ENCODE data around the gene RNF212. TPM values are rescaled to one million over a fixed set of nuclear protein-coding genes. Genes with fewer than 3 reads are reported as not detected.

Gene RNF212
- total and polyA plus RNA-seq, 2 experiments from 2014 or later: 17.0 to 20.6 TPM

DNA sequence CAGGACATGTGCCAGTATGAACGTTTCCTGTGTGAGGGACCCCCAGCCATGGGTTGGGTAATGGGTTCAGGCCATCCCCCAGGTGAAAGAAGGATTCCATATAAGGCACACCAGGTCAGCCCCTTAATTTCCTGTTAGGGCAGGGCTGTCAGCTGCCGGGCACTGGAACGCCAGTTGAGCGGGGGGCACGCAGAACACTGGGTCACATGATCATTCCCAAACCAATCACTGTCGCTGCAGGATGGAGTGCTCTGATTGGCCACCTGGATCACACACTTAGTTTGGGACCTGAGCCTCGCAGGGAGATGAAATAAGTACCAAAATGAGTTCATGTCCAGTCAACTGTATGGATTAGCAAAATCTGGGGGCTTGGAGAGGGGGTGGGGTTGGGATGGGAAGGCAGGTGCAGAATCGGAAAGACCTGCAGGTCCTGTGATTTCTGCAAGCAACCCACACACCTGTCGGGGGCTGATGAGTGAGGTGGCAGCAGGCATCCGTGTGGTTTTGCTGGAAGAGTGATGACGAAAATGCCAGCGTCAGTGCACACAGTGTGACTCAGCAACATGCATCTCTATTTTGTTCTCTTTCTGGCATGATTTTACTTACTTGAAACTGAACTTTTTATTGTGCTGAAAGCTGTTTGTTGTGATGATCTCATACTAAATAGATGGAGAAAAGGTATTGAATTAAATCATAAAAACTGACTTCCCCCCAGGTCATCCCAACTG lies 32.2 kb downstream of the RNF212 start:
- peak; percentile 64 for ATAC-seq
- TF ChIP-seq EZH2 (IDR thresholded peaks at IDR 0.05; ENCODE audit: low read depth, unreplicated experiment) (no peak), NANOG (IDR thresholded peaks at IDR 0.05; ENCODE audit: borderline replicate concordance) (no peak), CREB1 (CRISPR knock-in tag; IDR thresholded peaks at IDR 0.05; ENCODE audit: low read depth) (no peak), REST (IDR thresholded peaks at IDR 0.05; ENCODE audit: unreplicated experiment) (no peak), CTCF (conservative IDR thresholded peaks at IDR 0.05; ENCODE audit: low read depth in 2 of 2) (no peak), ZNF114 (CRISPR knock-in tag; IDR thresholded peaks at IDR 0.05) (no peak), ZNF331 (CRISPR knock-in tag; IDR thresholded peaks at IDR 0.05; ENCODE audit: low read depth) (no peak), EZH2phosphoT487 (IDR thresholded peaks at IDR 0.05; ENCODE audit: unreplicated experiment) (no peak), STAT1 (IDR thresholded peaks at IDR 0.05; ENCODE audit: unreplicated experiment) (no peak), ZNF462 (CRISPR knock-in tag; IDR thresholded peaks at IDR 0.05) (no peak)
- TF ChIP-seq, protein P1, sequence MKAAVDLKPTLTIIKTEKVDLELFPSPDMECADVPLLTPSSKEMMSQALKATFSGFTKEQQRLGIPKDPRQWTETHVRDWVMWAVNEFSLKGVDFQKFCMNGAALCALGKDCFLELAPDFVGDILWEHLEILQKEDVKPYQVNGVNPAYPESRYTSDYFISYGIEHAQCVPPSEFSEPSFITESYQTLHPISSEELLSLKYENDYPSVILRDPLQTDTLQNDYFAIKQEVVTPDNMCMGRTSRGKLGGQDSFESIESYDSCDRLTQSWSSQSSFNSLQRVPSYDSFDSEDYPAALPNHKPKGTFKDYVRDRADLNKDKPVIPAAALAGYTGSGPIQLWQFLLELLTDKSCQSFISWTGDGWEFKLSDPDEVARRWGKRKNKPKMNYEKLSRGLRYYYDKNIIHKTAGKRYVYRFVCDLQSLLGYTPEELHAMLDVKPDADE (IDR thresholded peaks at IDR 0.05): no peak
- Mint-ChIP-seq H3K36me3 (ENCODE audit: low read depth) (no peaks in the 10 kb centered on the region), H3K27ac (no peak overlapping the region), H3K4me3 (no peak overlapping the region), H3K9me3 (peaks cover 2% of the 10 kb centered on the region; the same call in 1 of the 3 replicates), H3K27me3 (ENCODE audit: insufficient read depth, low read depth, poor library complexity) (peaks cover 3% of the 10 kb centered on the region), H3K4me1 (no peaks in the 10 kb centered on the region)
- Histone ChIP-seq H4K20me1 (replicated peaks; ENCODE audit: insufficient read depth) (no peaks in the 10 kb centered on the region), H3K4me3 (no peak overlapping the region), H3K9me2 (ENCODE audit: insufficient read depth) (no peaks in the 10 kb centered on the region), H2AFZ (no peak overlapping the region), H3K36me3 (ENCODE audit: insufficient read depth) (no peaks in the 10 kb centered on the region), H3K79me2 (replicated peaks; ENCODE audit: insufficient read depth) (no peaks in the 10 kb centered on the region), H3K27ac (ENCODE audit: low read depth) (no peak overlapping the region), H3F3A (replicated peaks; ENCODE audit: low read depth) (no peaks in the 10 kb centered on the region), H3K27me3 (ENCODE audit: insufficient read depth) (no peaks in the 10 kb centered on the region), H3K4me1 (ENCODE audit: insufficient read depth) (no peaks in the 10 kb centered on the region), H3K4me2 (no peak overlapping the region)
- peak; percentile 34 for DNase-seq (ENCODE audit: low spot score)

Data from GM23338 (cell line).